Measurements from ENCODE around the gene FAAH.

- no peak for TF ChIP-seq GATA2 (IDR thresholded peaks at IDR 0.05; ENCODE audit: low read depth, low read length)
- TF ChIP-seq GATA3 (IDR thresholded peaks at IDR 0.05; ENCODE audit: low read depth, low read length) = no peak
These were observed 852 bp downstream of the FAAH start for GRCh38 chr1:46394872-46395465.

All from SH-SY5Y (cell line).